ENCODE data around the gene DDX10.

- no peak for TF ChIP-seq CTCF (IDR thresholded peaks at IDR 0.05)
- no peak for TF ChIP-seq POLR2A (IDR thresholded peaks at IDR 0.05)
- TF ChIP-seq POLR2AphosphoS5 (IDR thresholded peaks at IDR 0.05), result no peak
Measured at GRCh38 chr11:108965306-108966001, 300.6 kb downstream of the DDX10 start.
